ENCODE measurements around the gene ZC3H7B.
"Not testable (repeated sequence)": the region's sequence is repeated elsewhere in the genome, so short reads cannot be mapped to it uniquely, and the experiment has no call there.

The ZC3H7B gene

GRCh38 chr22:41285820-41286638 lies 15.3 kb upstream of the ZC3H7B start, which contains the start of gene RANGAP1:
Gene RANGAP1, minus strand, starts transcription at chr22:41286187. Its CDS starts 5,143 bp downstream, at chr22:41281044.
- peak; percentile 98 to 99 for DNase-seq

DNA sequence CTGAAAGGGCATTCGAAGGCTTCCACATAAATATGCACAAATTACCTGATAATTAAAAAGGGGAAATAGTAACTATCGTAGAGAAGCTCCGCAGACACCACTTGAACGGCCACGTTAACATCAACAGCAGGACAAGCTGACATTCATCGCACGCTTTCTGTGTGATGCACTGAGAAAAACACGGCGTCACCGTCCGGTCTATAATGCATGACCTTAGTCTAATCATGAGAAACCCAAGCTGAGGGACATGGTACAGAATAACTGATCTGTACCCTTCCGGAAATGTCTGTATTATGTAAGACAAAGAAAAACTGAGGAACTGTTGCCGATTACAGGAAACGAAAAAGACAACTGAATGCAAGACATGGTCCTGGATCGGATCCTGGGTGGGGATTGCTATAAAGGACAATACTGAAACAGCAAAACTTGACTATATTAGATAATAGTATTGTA lies 14.7 kb upstream of the ZC3H7B start:
- peak; percentile 79 for DNase-seq

- DNase-seq: no peak
Measured at GRCh38 chr22:41288245-41288946, 12.9 kb upstream of the ZC3H7B start.

DNA sequence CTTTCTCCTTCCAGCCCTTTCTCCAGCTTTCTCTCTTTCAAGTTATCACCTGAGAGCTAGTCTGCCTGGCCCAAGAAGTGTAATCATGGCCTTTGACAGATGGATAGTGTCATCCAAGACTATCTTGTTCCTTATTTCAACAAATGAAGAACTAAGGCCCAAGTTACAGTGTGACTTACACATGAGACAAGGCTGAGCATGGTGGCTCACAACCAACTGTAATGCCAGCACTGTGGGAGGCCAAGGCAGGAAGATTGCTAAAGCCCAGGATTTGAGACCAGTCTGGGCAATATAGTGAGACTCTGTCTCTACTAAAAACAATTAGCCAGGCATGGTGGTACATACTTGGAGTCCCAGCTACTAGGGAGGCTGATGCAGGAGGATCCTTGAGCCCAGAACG lies 11.7 kb upstream of the ZC3H7B start:
- peak; percentile 67 to 89 for DNase-seq

GRCh38 chr22:41290262-41291221 lies 10.8 kb upstream of the ZC3H7B start:
- no peak for DNase-seq

- DNase-seq: not testable (repeated sequence)
Measured at GRCh38 chr22:41294816-41295215, 6.5 kb upstream of the ZC3H7B start.

DNA sequence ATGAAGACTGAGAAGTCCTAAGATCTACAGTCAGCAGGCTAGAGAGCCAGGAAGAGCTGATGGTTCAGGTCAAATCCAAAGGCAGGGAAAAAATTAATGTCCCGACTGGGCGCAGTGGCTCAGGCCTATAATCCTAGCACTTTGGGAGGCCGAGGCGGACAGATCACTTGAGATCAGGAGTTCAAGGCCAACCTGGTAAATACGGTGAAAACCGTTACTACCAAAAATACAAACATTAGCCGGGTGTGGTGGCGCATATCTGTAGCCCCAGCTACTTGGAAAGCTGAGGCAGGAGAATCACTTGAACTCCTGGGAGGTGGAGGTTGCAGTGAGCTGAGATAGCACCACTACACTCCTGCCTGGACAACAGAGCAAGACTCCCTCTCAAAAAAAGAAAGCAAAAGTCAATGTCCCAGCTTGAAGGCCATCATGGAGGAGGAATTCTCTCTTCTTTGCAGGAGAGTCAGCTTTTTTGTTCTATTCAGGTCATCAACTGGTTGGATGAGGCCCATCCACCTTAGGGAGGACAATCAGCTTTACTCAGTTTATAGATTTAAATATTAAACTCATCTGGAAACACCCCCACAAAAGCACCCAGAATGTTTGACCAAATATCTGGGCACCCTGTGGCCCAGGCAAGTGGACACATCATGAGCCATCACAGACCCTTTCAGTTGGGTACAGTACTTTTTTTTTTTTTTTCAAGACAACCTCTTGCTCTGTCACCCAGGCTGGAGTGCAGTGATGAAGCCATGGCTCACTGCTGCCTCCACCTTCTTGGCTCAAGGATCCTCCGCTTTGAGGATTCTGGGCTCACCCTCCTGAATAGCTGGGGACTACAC lies 4.3 kb upstream of the ZC3H7B start:
- DNase-seq: no peak

GRCh38 chr22:41300661-41301060 lies 664 bp upstream of the ZC3H7B start:
- DNase-seq: no peak

- DNase-seq: no peak
Measured at GRCh38 chr22:41302021-41302767, 869 bp downstream of the ZC3H7B start.

GRCh38 chr22:41302811-41303210 lies 1.5 kb downstream of the ZC3H7B start:
- DNase-seq: no peak

DNA sequence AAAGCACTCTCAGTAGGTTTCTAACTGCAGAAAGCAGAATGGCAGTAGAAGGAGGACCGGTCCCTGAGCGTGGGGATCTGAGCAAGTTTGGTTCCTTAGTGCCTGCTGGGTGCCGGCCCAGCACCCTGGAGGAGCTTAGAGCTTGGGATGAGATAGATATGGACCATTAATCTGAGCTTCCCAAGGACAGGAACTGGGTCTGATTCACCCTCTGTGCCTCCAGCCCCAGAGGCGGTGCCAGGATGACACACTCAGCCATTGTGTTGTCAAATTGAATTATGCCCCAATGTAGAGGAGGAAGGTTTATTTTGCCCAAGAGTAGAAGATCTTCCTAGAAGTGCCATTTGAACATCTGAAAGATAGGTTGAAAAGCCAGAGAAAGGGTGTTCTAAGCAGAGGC lies 4.3 kb downstream of the ZC3H7B start:
- no peak for DNase-seq

DNA sequence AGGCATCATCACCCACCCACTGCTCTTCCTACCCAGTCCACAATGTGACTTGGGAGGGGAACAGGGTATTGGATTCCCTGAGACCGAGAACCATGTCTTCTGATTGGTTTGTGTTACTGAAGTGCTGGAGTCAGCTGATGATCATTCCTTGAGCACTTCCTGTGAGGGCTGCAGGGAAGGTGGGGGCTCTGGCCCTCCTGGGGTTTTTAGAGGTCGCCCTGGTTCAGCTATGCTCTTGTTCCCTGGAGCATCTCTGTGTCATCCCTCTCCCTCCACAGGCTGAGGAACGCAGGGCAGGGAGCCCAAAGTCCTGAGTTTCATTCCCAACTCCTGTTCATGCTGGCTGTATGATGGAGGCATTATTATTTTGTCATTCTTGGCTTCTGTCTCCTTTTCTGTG lies 6.7 kb downstream of the ZC3H7B start:
- DNase-seq: peak in 1 of 2 donors; percentile 34

- DNase-seq: peak in 1 of 2 donors; percentile 8
Measured at GRCh38 chr22:41308544-41308947, 7.2 kb downstream of the ZC3H7B start.

- DNase-seq: no peak
Measured at GRCh38 chr22:41310336-41310735, 9.0 kb downstream of the ZC3H7B start.

- DNase-seq: no peak
Measured at GRCh38 chr22:41311487-41311886, 10.2 kb downstream of the ZC3H7B start.

DNA sequence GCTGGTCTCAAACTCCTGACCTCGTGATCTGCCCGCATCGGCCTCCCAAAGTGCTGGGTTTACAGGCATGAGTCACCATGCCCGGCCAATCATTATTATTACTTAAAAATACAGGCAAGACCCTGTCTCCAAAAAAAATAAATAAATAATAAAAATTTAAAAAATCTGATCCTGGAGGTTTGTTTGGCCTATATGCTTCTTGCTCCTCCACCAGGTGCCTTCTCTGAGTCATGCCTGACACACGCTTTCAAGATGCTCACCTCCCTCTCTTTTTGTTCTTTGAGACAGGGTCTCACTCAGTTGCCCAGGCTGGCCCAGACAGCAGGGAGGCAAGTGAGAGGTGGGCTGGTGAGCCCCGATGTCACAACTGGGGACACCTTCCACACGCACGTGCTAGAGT lies 13.5 kb downstream of the ZC3H7B start:
- no peak for DNase-seq

DNA sequence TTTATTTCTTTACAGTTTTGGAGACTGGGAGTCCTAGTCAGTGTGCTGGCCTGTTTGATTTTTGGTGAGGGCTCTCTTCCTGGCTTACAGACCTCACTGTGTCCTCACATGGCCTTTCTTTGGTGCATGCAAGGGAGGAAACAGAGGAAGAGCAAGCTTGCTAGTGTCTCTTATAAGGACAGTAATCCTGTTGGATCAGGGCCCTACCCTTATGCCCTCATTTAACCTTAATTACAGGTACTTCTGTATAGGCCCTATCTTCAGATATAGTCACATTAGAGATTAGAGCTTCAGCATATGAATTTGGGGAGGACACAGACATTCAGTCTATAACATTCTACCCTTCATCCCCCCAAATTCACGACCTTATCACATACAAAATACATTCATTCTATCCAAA lies 14.3 kb downstream of the ZC3H7B start:
- no peak for DNase-seq

GRCh38 chr22:41320416-41321240 lies 19.3 kb downstream of the ZC3H7B start:
- DNase-seq: no peak

DNA sequence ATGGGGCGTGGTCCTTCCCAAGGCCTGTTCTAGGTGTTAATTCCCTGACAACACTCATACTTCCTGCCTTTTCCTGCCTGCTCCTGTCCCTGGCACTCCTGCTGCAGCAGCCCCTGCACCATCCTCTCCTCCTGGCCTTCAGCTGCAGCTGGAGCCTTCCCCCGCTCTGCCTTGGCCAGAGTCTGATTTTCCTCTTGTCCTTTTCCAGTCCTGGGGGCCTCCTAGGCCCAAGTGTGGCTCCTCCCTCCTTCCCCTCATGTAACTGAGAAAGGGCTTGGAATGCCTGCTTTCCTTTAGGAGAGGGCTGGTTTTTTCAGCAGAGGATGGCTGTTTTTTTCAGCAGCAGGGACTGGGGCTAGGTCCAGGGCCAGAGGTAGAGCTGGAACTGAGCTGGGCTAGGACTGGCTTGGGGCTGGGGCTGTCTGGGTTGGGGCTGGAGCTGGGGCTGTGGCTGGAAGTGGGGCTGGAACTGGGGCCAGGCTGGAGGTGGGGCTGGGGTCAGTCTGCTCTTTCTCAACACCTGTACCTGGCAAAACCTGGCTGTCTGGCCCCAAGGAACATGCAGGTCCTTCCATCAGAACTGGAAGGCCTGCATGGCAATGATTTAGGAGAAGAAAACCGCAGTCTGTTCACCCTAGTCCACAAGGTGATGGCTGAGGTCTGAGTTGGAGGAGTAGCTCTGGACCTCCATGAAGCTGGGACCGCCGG lies 23.6 kb downstream of the ZC3H7B start:
- DNase-seq: no peak

GRCh38 chr22:41327124-41327523 lies 25.8 kb downstream of the ZC3H7B start:
- DNase-seq: no peak
